OCI-LY7 (cell line): ENCODE data around the gene GP1BB.

Experiments
- EZH2phosphoT487 ChIP-seq: fragments of 200-600 bp; sonication (generic); IDR thresholded peaks from 2 replicates; pipeline ENCODE4 v1.6.1; 2018; ENCODE audit warnings: low read depth, borderline replicate concordance, mild to moderate bottlenecking, mixed run types, antibody characterized with exemption, low read length, moderate library complexity, mixed read lengths
- TF ChIP-seq, protein P1 (sequence below): fragments of 200-600 bp; sonication (generic); conservative IDR thresholded peaks from 2 replicates; pipeline ENCODE4 v1.5.1; 2014; ENCODE audit warnings: mild to moderate bottlenecking, antibody characterized with exemption, low read length, moderate library complexity, mixed read lengths

DNA sequence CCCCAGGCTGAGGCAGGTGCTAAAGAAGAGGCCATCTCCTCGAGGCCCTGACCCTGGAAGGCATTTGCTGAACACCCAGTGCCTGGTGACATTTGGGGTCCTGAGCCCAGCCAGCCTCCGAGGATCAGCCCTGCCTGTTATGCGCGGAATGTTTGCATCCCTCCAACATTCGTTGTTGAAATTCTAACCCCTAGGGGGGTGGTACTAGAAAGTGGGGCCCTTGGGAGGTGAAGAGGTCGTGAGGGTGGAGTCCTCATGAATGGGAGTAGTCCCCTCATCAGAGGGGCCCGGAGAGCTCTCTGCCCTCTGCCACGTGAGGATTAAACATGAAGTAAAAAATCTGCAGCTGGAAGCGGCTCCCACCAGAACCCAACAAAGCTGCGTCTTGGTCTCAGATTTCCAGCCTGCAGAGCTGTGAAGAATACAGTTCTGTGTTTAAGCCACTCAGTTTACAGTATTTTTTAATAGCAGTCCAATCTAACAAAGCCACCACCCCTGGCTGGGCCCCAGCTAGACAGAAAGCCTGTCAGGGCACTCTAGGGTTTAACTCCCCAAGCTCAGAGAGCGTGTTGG is 44.3 kb upstream of the GP1BB start:
- TF ChIP-seq, protein P1, sequence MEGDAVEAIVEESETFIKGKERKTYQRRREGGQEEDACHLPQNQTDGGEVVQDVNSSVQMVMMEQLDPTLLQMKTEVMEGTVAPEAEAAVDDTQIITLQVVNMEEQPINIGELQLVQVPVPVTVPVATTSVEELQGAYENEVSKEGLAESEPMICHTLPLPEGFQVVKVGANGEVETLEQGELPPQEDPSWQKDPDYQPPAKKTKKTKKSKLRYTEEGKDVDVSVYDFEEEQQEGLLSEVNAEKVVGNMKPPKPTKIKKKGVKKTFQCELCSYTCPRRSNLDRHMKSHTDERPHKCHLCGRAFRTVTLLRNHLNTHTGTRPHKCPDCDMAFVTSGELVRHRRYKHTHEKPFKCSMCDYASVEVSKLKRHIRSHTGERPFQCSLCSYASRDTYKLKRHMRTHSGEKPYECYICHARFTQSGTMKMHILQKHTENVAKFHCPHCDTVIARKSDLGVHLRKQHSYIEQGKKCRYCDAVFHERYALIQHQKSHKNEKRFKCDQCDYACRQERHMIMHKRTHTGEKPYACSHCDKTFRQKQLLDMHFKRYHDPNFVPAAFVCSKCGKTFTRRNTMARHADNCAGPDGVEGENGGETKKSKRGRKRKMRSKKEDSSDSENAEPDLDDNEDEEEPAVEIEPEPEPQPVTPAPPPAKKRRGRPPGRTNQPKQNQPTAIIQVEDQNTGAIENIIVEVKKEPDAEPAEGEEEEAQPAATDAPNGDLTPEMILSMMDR, result no peak
- TF ChIP-seq EZH2phosphoT487, result no peak
